ENCODE results near the gene INPP5D. TPM values are rescaled to one million over a fixed set of nuclear protein-coding genes. Genes with fewer than 3 reads are reported as not detected.
"Not testable (repeated sequence)": the region's sequence is repeated elsewhere in the genome, so short reads cannot be mapped to it uniquely, and the experiment has no call there.

Gene INPP5D
- total RNA-seq, 1 donor, result under 0.01 TPM

DNA sequence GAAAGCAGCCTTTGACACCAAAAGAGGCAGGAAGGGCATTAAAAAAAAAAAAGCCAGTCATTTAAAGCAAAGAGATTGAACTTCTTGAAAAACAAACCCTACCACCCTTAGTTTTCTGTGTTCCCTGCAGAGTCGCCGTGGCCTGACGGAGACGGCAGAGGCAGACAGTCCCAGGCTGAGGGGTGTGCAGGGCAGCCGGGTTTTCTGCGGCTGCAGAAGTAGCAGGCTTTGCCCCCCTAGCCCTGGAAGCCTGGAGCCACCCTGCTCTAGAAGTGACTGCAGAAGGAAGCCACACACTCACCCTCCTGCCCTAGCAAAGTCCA, 2.8 kb downstream of the INPP5D start:
- no peaks in the 10 kb centered on the region for H3K4me1 ChIP-seq (ENCODE audit: insufficient read depth, low read length)
- H3K36me3 ChIP-seq (ENCODE audit: insufficient read depth, low read length), result no peaks in the 10 kb centered on the region
- H3K4me3 ChIP-seq (ENCODE audit: insufficient read depth, low read length), result no peak overlapping the region
- H4K20me1 ChIP-seq (ENCODE audit: insufficient read depth, low read length), result no peaks in the 10 kb centered on the region
- H3K79me2 ChIP-seq (ENCODE audit: insufficient read depth, low read length), result no peaks in the 10 kb centered on the region
- DNase-seq (ENCODE audit: insufficient read length, low spot score, missing footprints), result no peak
- no peaks in the 10 kb centered on the region for H3K27me3 ChIP-seq (ENCODE audit: insufficient read depth, low read length)
- no peaks in the 10 kb centered on the region for H3K9me3 ChIP-seq (ENCODE audit: low read depth, low read length)
- TF ChIP-seq, protein P1, sequence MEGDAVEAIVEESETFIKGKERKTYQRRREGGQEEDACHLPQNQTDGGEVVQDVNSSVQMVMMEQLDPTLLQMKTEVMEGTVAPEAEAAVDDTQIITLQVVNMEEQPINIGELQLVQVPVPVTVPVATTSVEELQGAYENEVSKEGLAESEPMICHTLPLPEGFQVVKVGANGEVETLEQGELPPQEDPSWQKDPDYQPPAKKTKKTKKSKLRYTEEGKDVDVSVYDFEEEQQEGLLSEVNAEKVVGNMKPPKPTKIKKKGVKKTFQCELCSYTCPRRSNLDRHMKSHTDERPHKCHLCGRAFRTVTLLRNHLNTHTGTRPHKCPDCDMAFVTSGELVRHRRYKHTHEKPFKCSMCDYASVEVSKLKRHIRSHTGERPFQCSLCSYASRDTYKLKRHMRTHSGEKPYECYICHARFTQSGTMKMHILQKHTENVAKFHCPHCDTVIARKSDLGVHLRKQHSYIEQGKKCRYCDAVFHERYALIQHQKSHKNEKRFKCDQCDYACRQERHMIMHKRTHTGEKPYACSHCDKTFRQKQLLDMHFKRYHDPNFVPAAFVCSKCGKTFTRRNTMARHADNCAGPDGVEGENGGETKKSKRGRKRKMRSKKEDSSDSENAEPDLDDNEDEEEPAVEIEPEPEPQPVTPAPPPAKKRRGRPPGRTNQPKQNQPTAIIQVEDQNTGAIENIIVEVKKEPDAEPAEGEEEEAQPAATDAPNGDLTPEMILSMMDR (IDR thresholded peaks at IDR 0.05; ENCODE audit: extremely low read depth, low read depth, low read length), result no peak
- H3K27ac ChIP-seq (ENCODE audit: low read depth, low read length), result no peak overlapping the region
- no peak overlapping the region for H3K4me2 ChIP-seq (ENCODE audit: insufficient read depth, low read length)
- no peak overlapping the region for H2AFZ ChIP-seq (ENCODE audit: low read length)

DNA sequence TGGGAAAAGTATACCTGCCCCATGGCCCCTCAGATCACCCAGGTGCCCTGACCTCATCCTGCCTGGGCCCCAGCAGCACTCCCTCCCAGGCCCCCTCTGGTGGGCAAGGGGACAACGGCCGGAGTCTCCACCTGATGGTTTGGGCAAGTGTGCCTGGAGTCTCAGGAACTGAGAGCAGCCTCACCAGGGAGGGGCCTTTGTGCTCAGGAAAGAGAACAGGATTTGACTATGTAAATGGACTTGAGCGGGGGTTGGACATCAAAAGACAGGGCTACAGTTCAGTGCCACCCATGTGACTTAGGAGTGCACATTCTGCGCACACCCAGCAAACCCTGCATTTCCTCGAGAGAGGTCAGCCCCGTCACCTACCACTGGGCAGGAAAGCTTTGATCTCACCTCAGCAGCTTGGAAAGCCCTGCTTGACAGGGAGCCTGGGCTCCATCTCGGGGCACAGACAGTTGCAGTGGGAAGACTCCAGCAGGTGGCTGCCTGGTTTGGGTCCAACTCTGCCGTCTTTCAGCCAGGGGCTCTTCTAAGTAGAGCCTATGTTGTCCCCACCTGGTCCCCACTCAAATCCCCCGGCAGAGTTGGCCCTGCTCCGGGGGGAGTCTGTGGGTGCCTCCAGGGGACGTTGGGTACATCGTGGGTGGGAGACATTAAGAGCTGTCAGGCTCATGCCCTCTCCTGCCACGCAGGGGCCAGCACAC, 3.3 kb downstream of the INPP5D start:
- Histone ChIP-seq H3K4me3 (ENCODE audit: insufficient read depth, low read length) (no peak overlapping the region), H4K20me1 (ENCODE audit: insufficient read depth, low read length) (no peaks in the 10 kb centered on the region), H3K9me3 (ENCODE audit: low read depth, low read length) (no peaks in the 10 kb centered on the region), H2AFZ (ENCODE audit: low read length) (no peak overlapping the region), H3K36me3 (ENCODE audit: insufficient read depth, low read length) (no peaks in the 10 kb centered on the region), H3K27me3 (ENCODE audit: insufficient read depth, low read length) (no peaks in the 10 kb centered on the region), H3K27ac (ENCODE audit: low read depth, low read length) (no peak overlapping the region), H3K79me2 (ENCODE audit: insufficient read depth, low read length) (no peaks in the 10 kb centered on the region), H3K4me1 (ENCODE audit: insufficient read depth, low read length) (no peaks in the 10 kb centered on the region), H3K4me2 (ENCODE audit: insufficient read depth, low read length) (no peak overlapping the region)
- peak; percentile 78 for DNase-seq (ENCODE audit: insufficient read length, low spot score, missing footprints)
- TF ChIP-seq, protein P1 (IDR thresholded peaks at IDR 0.05; ENCODE audit: extremely low read depth, low read depth, low read length), result no peak

DNA sequence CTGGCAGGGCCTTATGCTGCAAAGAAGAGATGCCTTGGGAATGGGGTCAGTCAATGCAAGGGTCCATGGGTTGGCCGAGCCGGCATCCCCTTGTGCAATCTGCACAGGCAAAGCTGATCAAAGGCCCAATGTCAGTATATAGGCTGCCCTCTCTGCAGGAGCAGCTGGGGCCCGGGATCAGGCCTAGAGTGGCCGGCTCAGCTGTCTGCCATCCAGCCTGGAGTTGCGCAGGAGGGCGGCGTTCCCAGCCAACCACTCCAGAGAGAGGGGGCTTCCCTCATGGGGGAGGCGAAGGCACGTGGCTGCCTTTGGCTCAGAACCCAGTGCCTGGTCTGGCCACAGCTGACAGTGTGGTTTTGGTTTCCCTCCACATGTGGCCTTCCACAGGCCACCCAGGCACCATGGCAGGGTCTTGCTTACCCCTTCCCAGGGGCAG, 3.9 kb downstream of the INPP5D start:
- H3K27me3 ChIP-seq (ENCODE audit: insufficient read depth, low read length), result peaks cover 5% of the 10 kb centered on the region
- no peak overlapping the region for H3K4me2 ChIP-seq (ENCODE audit: insufficient read depth, low read length)
- no peak overlapping the region for H3K27ac ChIP-seq (ENCODE audit: low read depth, low read length)
- H3K4me3 ChIP-seq (ENCODE audit: insufficient read depth, low read length), result no peak overlapping the region
- no peaks in the 10 kb centered on the region for H4K20me1 ChIP-seq (ENCODE audit: insufficient read depth, low read length)
- H3K36me3 ChIP-seq (ENCODE audit: insufficient read depth, low read length), result no peaks in the 10 kb centered on the region
- H3K79me2 ChIP-seq (ENCODE audit: insufficient read depth, low read length), result no peaks in the 10 kb centered on the region
- H2AFZ ChIP-seq (ENCODE audit: low read length), result no peak overlapping the region
- TF ChIP-seq, protein P1 (IDR thresholded peaks at IDR 0.05; ENCODE audit: extremely low read depth, low read depth, low read length), result no peak
- no peak for DNase-seq (ENCODE audit: insufficient read length, low spot score, missing footprints)
- H3K9me3 ChIP-seq (ENCODE audit: low read depth, low read length), result no peaks in the 10 kb centered on the region
- H3K4me1 ChIP-seq (ENCODE audit: insufficient read depth, low read length), result no peaks in the 10 kb centered on the region

DNA sequence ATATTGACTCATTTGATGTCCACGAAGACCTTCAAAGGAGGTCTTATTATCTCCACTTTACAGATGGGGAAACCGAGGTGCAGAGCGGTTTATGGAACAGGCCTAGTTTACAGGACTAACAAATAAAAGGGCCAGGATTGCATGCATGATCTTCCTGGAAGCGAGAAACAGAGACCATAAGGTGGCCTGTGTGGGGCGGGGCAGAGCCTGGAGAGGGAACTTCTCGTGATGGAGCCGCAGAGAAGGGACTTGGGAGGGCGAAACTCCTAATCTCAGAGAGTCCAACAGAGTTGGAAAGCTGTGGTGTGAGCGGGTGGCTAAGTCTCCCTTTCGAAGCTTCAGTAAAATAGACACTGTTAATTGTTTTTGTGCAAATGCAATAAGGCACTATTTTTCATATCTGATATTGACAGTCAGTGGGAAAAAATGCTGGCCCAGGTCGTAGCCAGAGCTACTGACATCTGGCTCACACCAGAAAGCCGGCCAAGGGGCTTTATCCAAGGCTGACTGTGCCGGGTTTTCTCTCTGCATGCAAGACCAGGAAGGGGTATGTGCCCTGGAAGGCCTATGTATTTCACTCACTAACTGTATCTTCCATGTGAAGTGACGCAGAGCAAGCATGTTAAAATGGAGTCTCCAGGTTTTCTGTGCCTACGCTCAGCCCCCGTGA, 4.5 kb downstream of the INPP5D start:
- TF ChIP-seq, protein P1 (IDR thresholded peaks at IDR 0.05; ENCODE audit: extremely low read depth, low read depth, low read length), result no peak
- Histone ChIP-seq H3K4me2 (ENCODE audit: insufficient read depth, low read length) (no peak overlapping the region), H3K9me3 (ENCODE audit: low read depth, low read length) (no peaks in the 10 kb centered on the region), H3K36me3 (ENCODE audit: insufficient read depth, low read length) (no peaks in the 10 kb centered on the region), H3K79me2 (ENCODE audit: insufficient read depth, low read length) (no peaks in the 10 kb centered on the region), H2AFZ (ENCODE audit: low read length) (no peak overlapping the region), H3K27ac (ENCODE audit: low read depth, low read length) (no peak overlapping the region), H4K20me1 (ENCODE audit: insufficient read depth, low read length) (no peaks in the 10 kb centered on the region), H3K27me3 (ENCODE audit: insufficient read depth, low read length) (peaks cover 5% of the 10 kb centered on the region), H3K4me1 (ENCODE audit: insufficient read depth, low read length) (no peaks in the 10 kb centered on the region), H3K4me3 (ENCODE audit: insufficient read depth, low read length) (no peak overlapping the region)
- no peak for DNase-seq (ENCODE audit: insufficient read length, low spot score, missing footprints)

DNA sequence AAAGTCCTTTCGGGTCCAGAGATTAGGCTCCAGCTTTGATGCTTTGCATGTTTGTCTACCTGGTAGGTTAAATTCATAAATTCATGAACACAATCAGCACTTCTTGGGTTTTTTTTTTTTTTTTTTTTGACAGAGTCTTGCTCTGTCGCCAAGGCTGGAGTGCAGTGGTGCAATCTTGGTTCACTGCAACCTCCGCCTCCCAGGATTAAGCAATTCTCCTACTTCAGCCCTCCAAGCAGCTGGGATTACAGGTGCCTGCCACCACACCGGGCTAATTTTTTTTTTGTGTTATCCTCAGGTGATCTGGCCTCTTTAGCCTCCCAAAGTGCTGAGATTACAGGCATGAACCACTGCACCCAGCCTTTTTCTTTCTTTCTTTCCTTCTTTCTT, 5.1 kb downstream of the INPP5D start:
- not testable (repeated sequence) for DNase-seq (ENCODE audit: insufficient read length, low spot score, missing footprints)

More for the DNA sequence above, 5.1 kb downstream of the INPP5D start:
- H3K36me3 ChIP-seq (ENCODE audit: insufficient read depth, low read length); H3K79me2 ChIP-seq (ENCODE audit: insufficient read depth, low read length); H3K27me3 ChIP-seq (ENCODE audit: insufficient read depth, low read length); H3K9me3 ChIP-seq (ENCODE audit: low read depth, low read length); H4K20me1 ChIP-seq (ENCODE audit: insufficient read depth, low read length); H3K4me1 ChIP-seq (ENCODE audit: insufficient read depth, low read length); H3K4me3 ChIP-seq (ENCODE audit: insufficient read depth, low read length); H2AFZ ChIP-seq (ENCODE audit: low read length); H3K4me2 ChIP-seq (ENCODE audit: insufficient read depth, low read length); H3K27ac ChIP-seq (ENCODE audit: low read depth, low read length): not testable (repeated sequence)
